ENCODE results near the gene BCAM.
"Not testable (repeated sequence)": the region's sequence is repeated elsewhere in the genome, so short reads cannot be mapped to it uniquely, and the experiment has no call there.

BCAM gene

DNA sequence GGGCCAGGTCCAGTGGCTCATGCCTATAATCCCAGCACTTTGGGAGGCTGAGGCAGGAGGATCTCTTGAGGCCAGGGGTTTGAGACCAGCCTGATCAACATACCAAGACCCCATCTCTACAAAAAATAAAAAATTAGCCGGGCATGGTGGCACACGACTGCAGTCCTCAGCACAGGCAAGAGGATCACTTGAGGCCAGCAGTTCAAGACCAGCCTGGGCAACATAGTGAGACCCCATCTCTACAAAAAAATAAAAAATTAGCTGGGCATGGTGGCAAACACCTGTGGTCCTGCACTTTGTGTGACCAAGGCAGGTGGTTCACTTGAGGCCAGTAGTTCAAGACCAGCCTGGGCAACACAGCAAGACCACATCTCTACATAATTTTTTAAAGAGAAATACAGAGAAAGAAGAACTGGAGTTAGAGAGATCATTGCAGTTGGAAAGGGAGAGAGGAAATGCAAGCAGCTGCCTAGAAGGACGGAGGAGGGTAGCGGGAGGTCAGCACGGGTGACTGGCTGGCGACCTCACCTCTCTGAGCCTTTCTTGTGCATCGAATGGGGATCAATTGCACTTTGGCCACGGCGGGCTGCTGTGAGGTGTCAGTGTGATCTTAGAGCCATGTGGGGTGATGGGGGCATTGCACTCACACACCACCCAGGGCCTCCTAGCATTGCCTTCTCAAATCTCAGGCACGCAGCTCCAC lies 13.9 kb downstream of the BCAM start:
- DNase-seq (ENCODE audit: low spot score): no peak
- TF ChIP-seq, protein P1, sequence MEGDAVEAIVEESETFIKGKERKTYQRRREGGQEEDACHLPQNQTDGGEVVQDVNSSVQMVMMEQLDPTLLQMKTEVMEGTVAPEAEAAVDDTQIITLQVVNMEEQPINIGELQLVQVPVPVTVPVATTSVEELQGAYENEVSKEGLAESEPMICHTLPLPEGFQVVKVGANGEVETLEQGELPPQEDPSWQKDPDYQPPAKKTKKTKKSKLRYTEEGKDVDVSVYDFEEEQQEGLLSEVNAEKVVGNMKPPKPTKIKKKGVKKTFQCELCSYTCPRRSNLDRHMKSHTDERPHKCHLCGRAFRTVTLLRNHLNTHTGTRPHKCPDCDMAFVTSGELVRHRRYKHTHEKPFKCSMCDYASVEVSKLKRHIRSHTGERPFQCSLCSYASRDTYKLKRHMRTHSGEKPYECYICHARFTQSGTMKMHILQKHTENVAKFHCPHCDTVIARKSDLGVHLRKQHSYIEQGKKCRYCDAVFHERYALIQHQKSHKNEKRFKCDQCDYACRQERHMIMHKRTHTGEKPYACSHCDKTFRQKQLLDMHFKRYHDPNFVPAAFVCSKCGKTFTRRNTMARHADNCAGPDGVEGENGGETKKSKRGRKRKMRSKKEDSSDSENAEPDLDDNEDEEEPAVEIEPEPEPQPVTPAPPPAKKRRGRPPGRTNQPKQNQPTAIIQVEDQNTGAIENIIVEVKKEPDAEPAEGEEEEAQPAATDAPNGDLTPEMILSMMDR (IDR thresholded peaks at IDR 0.05; ENCODE audit: borderline replicate concordance, control extremely low read depth, extremely low read depth, insufficient read depth, missing control alignments): no peak
- in situ Hi-C loops (cut with MboI; ENCODE audit: low sequenced_read_pairs, unreplicated experiment): no loop called here

DNA sequence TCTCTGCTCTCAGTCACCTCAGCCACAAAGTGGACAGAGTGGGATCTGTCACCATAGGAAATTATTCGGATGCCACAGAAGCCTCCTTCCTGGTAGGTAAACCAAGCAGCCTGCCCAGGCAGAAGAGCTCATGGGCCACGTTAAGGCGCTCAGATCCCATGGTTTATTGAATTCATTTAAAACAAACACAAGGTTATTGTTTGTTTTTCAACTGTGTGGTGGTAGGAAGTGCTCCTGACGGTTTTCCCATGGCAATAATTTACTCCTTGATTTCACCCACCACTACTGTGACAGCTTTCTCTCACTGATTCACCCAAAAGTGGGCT lies 14.4 kb downstream of the BCAM start:
- in situ Hi-C loops (cut with MboI; ENCODE audit: low sequenced_read_pairs, unreplicated experiment): no loop called here
- DNase-seq (ENCODE audit: low spot score): no peak
- TF ChIP-seq, protein P1 (IDR thresholded peaks at IDR 0.05; ENCODE audit: borderline replicate concordance, control extremely low read depth, extremely low read depth, insufficient read depth, missing control alignments): no peak

DNA sequence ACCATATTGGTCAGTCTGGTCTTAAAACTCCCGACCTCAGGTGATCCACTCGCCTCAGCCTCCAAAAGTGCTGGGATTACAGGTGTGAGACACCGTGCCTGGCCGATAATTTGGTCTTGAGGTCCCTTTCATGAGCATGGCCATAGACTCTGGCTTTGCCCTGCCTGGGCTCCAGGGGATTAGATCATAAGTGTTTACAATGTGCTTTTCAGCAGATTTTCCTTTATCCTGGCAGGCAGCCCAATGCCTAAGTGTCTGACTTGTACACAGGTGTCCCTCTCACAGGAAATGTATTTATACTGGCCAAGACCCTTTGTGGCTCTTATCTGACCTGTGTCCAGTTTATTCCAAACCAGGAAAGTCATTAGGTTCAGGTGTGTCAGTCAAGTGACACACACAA lies 15.9 kb downstream of the BCAM start:
- TF ChIP-seq, protein P1 (IDR thresholded peaks at IDR 0.05; ENCODE audit: borderline replicate concordance, control extremely low read depth, extremely low read depth, insufficient read depth, missing control alignments): no peak
- in situ Hi-C loops (cut with MboI; ENCODE audit: low sequenced_read_pairs, unreplicated experiment): no loop called here
- no peak for DNase-seq (ENCODE audit: low spot score)

DNA sequence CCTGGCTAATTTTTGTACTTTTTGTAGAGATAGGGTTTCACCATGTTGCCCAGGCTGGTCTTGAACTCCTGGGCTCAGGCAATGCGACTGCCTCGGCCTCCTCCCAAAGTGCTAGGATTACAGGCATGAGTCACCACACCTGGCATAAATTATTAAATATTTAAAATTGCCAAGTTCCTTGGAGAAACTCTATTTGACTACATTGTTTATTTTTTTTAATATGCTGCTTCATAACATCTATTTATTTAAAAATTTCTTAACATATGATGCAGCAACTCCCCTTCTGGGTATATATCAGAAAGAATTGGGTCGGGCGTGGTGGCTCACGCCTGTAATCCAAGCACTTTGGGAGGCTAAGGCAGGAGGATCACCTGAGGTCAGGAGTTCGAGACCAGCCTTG lies 24.0 kb downstream of the BCAM start:
- DNase-seq (ENCODE audit: low spot score); in situ Hi-C loops (cut with MboI; ENCODE audit: low sequenced_read_pairs, unreplicated experiment): not testable (repeated sequence)

DNA sequence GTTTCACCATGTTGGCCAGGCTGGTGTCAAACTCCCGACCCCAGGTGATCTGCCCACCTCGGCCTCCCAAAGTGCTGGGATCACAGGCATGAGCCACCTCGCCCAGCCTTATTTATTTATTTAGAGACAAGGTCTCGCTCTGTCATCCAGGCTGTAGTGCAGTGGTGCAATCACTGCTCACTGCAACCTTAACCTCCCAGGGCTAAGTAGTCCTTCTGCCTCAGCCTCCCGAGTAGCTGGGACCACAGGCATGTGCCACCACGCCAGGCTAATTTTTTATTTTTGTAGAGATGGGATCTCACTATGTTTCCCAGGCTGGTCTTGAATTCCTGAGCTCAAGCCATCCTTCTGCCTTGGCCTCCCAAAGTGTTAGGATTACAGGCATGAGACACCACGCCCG lies 25.5 kb downstream of the BCAM start:
- DNase-seq (ENCODE audit: low spot score); in situ Hi-C loops (cut with MboI; ENCODE audit: low sequenced_read_pairs, unreplicated experiment): not testable (repeated sequence)

DNA sequence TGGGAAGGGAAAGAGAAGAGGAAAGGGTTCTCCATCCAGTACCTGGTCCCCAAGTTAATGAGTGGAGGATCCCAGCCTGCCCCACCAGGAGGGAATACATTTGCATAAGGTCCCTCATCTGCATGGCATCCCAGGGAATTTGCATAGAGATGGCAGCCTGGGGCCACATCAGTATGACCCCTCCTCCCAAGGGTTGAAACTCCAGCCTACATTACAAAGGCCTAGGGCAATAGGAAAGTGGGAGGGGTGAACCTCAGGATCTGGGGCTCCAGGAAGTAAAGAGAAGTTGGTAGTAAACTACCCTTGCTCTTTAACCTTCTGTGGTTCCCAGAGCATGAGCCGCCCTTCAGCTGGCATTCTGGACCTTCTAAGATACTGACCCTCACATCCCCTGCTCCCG lies 30.4 kb downstream of the BCAM start:
- in situ Hi-C loops (cut with MboI; ENCODE audit: low sequenced_read_pairs, unreplicated experiment): no loop called here
- TF ChIP-seq, protein P1 (IDR thresholded peaks at IDR 0.05; ENCODE audit: borderline replicate concordance, control extremely low read depth, extremely low read depth, insufficient read depth, missing control alignments): no peak
- no peak for DNase-seq (ENCODE audit: low spot score)

DNA sequence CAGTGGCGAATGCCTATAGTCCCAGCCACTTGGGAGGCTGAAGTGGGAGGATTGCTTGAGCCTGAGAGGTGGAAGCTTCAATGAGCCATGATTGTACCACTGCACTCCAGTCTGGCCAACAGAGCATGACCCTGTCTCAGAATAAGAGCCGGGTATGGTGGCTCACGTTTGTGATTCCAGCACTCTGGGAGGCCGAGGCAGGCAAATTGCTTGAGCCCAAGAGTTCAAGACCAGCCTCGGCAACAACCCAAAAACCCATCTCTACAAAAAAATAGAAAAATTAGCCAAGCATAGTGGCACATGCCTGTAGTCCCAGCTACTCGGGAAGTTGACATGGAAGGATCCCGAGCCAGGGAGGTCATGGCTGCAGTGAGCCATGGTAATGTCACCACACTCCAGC lies 31.9 kb downstream of the BCAM start:
- TF ChIP-seq, protein P1 (IDR thresholded peaks at IDR 0.05; ENCODE audit: borderline replicate concordance, control extremely low read depth, extremely low read depth, insufficient read depth, missing control alignments): no peak
- DNase-seq (ENCODE audit: low spot score): no peak
- in situ Hi-C loops (cut with MboI; ENCODE audit: low sequenced_read_pairs, unreplicated experiment): no loop called here

DNA sequence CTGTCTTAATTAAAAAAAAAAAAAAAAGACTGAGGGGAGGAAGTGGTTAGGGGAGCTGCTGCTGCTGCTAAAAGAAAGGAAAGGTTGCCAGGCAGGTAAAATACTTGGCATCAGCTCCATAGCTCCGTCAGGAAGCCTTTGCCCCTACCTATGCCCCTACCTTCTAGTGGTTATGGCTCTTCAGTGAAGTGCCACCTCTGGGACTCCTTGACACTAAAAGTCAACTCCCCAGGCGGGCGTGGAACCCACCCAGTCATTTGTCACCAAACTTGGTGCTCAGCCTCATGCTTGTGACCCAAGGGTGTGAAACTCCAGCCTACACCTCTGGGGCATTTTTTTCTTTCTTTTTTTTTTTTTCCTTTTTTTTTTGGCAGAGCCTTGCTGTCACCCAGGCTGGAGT lies 32.3 kb downstream of the BCAM start:
- DNase-seq (ENCODE audit: low spot score): no peak
- in situ Hi-C loops (cut with MboI; ENCODE audit: low sequenced_read_pairs, unreplicated experiment): no loop called here
- TF ChIP-seq, protein P1 (IDR thresholded peaks at IDR 0.05; ENCODE audit: borderline replicate concordance, control extremely low read depth, extremely low read depth, insufficient read depth, missing control alignments): no peak
